Adrenal gland (tissue), 19 donors: ENCODE results near the gene RBFOX1. TPM values are rescaled to one million over a fixed set of nuclear protein-coding genes. Genes with fewer than 3 reads are reported as not detected.

Experiments used
- DNase-seq, 7 donors: peaks; one replicate each; pipeline ENCODE4 v3.0.0-alpha.2; 2019 to 2020
- H3K27ac ChIP-seq, 5 donors: fragments of 200-600 bp; sonication (generic) in 4 of 5; 1 replicate in 3 of 5; 2 replicates in 2 of 5; pipeline versions ENCODE4 v1.5.1 to v1.8.0; 2016 to 2020; ENCODE audit warnings: mild to moderate bottlenecking in 1 of 5
- H3K27me3 ChIP-seq: fragments of 200-600 bp; 2 replicates; pipeline ENCODE4 v1.8.0; 2021
- H3K36me3 ChIP-seq, 2 donors: fragments of 200-600 bp; replicated peaks in 1 of 2; 1 replicate in 1 of 2; 2 replicates in 1 of 2; pipeline versions ENCODE4 v1.5.1 to v1.8.0; 2018 to 2022
- H3K4me1 ChIP-seq, 2 donors: fragments of 200-600 bp; replicated peaks in 1 of 2; 1 replicate in 1 of 2; 2 replicates in 1 of 2; pipeline versions ENCODE4 v1.5.1 to v1.8.0; 2018 to 2021
- H3K4me3 ChIP-seq, 4 donors: fragments of 200-600 bp; sonication (generic) in 3 of 4; one replicate each; pipeline ENCODE4 v1.5.1; 2016 to 2018
- H3K9me3 ChIP-seq, 3 donors: fragments of 200-600 bp; sonication (generic) in 1 of 3; replicated peaks in 1 of 3; 1 replicate in 2 of 3; 2 replicates in 1 of 3; pipeline versions ENCODE4 v1.5.1 to v1.8.0; 2016 to 2021
- POLR2A ChIP-seq, 2 donors: fragments of 450-650 bp; IDR thresholded peaks; one replicate each; pipeline ENCODE4 v1.6.1; 2017; ENCODE audit warnings: antibody characterized with exemption in 2 of 2, mild to moderate bottlenecking in 2 of 2, moderate library complexity in 1 of 2
- WGBS, 4 donors: extraction: QIAGEN DNeasy Blood & Tissue Kit in 2 of 4; methylation state at CpG; one replicate each; pipeline versions ENCODE4 v1.1.5 to v1.1.7; 2013 to 2017; 5-methylcytosine and 5-hydroxymethylcytosine counted together
- intact Hi-C, 2 donors: fragments of 100-400 bp; cut with DNase I; formaldehyde crosslinking; loops; one replicate each; pipeline versions ENCODE4 v1.14.1 to v1.15.0; 2022 to 2023
- long read RNA-seq, 10 donors: library from polyadenylated mRNA in 3 of 10; unstranded in 2 of 10; stranded (forward) in 1 of 10; transcript quantifications; one replicate each; pipeline ENCODE4 v2.0.0 and lab custom pipeline, GENCODE V29; 2021 to 2026
- polyA plus RNA-seq, 3 donors: library from polyadenylated mRNA; stranded (reverse); fragments of 200-250 nt in 2 of 3; fragments of 350-450 nt in 1 of 3; fragmentation: Illumina TruSeq in 1 of 3; extraction: RNeasy Lipid Tissue Mini Kit (QIAGEN cat#74804) in 1 of 3; gene quantifications; one replicate each; pipeline ENCODE4 v1.2.3, GENCODE V29; 2013 to 2014
- total RNA-seq, 9 donors: library from RNA; depleted of rRNA in 4 of 9; stranded (reverse); fragments of >200 nt in 4 of 9; fragments of 120-200 nt in 1 of 9; fragmentation: NEBNext Ultra II Directional in 1 of 9; extraction: Animal tissue kit (Norgen Biotek cat#: 25700) in 1 of 9; gene quantifications; one replicate each; pipeline versions ENCODE4 v1.1.0 to v1.2.4, GENCODE V29; 2013 to 2023
- TF ChIP-seq, protein P1 (sequence below), 6 experiments: fragments of 450-650 bp in 4 of 6; fragments of 200-600 bp in 2 of 6; sonication (generic) in 1 of 6; IDR thresholded peaks; 1 replicate in 5 of 6; 2 replicates in 1 of 6; pipeline versions ENCODE4 v1.5.1 to v1.8.0; 2016 to 2021; ENCODE audit warnings: antibody characterized with exemption in 6 of 6, mild to moderate bottlenecking in 2 of 6, moderate library complexity in 1 of 6
- donor health status: healthy with polysubstance abuse.
- donor health status: Bipolar disorder and iron deficiency.
- donor health status: DM: yes; HTN: yes; CAD: no.
- donor health status: DM: no; HTN: no; CAD: no.
- donor health status: DM: no; HTN: no; CAD: no.
- donor health status: DM: yes; HTN: yes; CAD: no.

RBFOX1 gene
- total RNA-seq = 1 to 10 TPM in 3 of 9 donors, under 1 TPM in 2, not detected in 4; 0.19 to 6.3 (median 1.4) TPM
- polyA plus RNA-seq = under 1 TPM; 0.27 to 0.64 (median 0.53) TPM
- long read RNA-seq, donor 1 = 0 reads
- long read RNA-seq, donor 2 = 0 reads
- long read RNA-seq, donor 3 = 0 reads
- long read RNA-seq, donor 4, partial matches to known transcripts = 0 of 1 reads
- long read RNA-seq, donor 4, other reads (novel, unspliced or antisense) = 1 of 1 reads
- long read RNA-seq, donor 5 = 0 reads
- long read RNA-seq, donor 6 = 0 reads
- long read RNA-seq, donor 7 = 0 reads
- long read RNA-seq, donor 8 = 0 reads
- long read RNA-seq, donor 9 = 0 reads
- long read RNA-seq, donor 10 = 0 reads

DNA sequence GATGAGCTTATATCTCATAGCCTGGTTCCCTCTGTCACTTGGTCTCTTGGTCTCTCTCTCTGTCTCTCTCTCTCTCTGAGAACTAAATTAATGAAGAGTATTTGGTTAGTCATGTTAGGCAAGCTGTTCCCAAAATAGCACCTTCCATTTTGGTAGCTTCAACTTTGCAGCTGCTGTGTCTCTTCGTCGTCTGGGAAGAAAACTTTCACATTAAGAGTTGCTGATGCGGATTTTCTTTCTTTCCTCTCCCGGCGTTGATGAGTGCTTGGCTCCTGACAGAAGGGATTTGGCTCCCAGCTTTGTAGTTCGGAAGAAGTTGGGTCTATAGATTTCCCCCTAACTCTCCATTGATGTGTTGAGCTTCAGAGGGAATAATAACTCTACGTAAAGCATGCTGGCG, at the start of gene RBFOX1:
Gene RBFOX1, plus strand, starts transcription at position 235 of the 400 bp plus-strand sequence.
- Histone ChIP-seq H3K9me3 (no peaks in the 10 kb centered on the region), H3K36me3 (no peaks in the 10 kb centered on the region), H3K27ac (no peak within 1 kb of the TSS), H3K27me3 (no peaks in the 10 kb centered on the region), H3K4me3 (no peak within 1 kb of the TSS), H3K4me1 (no peaks in the 10 kb centered on the region)
- intact Hi-C loops = no loop called here
- DNase-seq = no peak
- TF ChIP-seq, protein P1, sequence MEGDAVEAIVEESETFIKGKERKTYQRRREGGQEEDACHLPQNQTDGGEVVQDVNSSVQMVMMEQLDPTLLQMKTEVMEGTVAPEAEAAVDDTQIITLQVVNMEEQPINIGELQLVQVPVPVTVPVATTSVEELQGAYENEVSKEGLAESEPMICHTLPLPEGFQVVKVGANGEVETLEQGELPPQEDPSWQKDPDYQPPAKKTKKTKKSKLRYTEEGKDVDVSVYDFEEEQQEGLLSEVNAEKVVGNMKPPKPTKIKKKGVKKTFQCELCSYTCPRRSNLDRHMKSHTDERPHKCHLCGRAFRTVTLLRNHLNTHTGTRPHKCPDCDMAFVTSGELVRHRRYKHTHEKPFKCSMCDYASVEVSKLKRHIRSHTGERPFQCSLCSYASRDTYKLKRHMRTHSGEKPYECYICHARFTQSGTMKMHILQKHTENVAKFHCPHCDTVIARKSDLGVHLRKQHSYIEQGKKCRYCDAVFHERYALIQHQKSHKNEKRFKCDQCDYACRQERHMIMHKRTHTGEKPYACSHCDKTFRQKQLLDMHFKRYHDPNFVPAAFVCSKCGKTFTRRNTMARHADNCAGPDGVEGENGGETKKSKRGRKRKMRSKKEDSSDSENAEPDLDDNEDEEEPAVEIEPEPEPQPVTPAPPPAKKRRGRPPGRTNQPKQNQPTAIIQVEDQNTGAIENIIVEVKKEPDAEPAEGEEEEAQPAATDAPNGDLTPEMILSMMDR (IDR thresholded peaks at IDR 0.05) = no peak
- TF ChIP-seq POLR2A (IDR thresholded peaks at IDR 0.05) = no peak
- WGBS, 4 donors = 73 to 82% (median 78%) methylated on average over 8 of the region's 8 CpGs

DNA sequence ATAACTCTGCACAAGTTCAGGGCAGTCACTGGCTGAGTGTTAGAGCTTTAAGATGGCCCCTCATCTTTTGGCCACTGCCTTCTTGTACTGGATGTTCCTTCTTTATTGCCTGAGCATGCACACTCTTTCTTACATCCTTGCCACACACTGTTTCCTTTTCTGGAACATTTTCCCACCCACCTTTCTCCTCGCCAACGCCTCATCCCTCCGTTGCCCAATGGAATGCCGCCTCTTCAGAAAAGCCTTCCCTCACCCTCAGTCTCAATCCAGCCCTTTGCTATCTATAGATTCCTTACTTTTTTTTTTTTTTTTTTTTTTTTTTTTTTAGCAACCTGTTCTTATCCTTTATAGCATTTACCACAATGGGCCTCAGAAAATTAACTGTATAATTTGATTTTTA, 47.9 kb upstream of the RBFOX1 start:
- intact Hi-C loops = no loop called here

DNA sequence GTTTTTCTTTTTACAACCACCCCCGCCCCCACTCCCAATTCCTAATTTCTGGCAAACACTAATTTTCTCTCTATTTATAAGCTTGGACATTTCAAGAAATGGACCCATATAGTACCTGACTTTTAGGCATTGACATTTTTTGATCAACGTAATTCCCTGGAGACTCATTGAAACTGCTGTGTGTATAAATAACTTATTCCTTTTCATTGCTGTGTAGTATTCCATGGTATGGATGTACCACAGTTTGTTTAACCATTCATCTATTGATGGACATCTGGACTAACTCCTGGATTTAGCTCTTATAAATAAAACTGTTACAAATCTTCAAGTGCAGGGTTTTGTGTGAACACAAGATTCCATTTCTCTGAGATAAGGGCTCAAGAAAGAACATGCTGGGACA, 47.1 kb upstream of the RBFOX1 start:
- intact Hi-C loops = no loop called here
- no peaks in the 10 kb centered on the region for H3K9me3 ChIP-seq
- no peaks in the 10 kb centered on the region for H3K4me1 ChIP-seq
- DNase-seq = no peak
- no peaks in the 10 kb centered on the region for H3K36me3 ChIP-seq
- H3K27ac ChIP-seq = no peak overlapping the region
- WGBS, 4 donors = 74 to 86% (median 83%) methylated on average over 2 of the region's 2 CpGs
- H3K27me3 ChIP-seq = no peaks in the 10 kb centered on the region
- TF ChIP-seq, protein P1 (IDR thresholded peaks at IDR 0.05) = no peak
- no peak for TF ChIP-seq POLR2A (IDR thresholded peaks at IDR 0.05)
- H3K4me3 ChIP-seq = no peak overlapping the region

More for the DNA sequence above, 47.9 kb upstream of the RBFOX1 start:
- TF ChIP-seq, protein P1 (IDR thresholded peaks at IDR 0.05) = no peak
- TF ChIP-seq POLR2A (IDR thresholded peaks at IDR 0.05) = no peak
- no peak for DNase-seq
- no peak overlapping the region for H3K27ac ChIP-seq
- no peaks in the 10 kb centered on the region for H3K4me1 ChIP-seq
- H3K27me3 ChIP-seq = no peaks in the 10 kb centered on the region
- H3K36me3 ChIP-seq = no peaks in the 10 kb centered on the region
- H3K9me3 ChIP-seq = no peaks in the 10 kb centered on the region
- H3K4me3 ChIP-seq = no peak overlapping the region
- WGBS, 4 donors = 83 to 93% (median 88%) methylated on average over 4 of the region's 4 CpGs

DNA sequence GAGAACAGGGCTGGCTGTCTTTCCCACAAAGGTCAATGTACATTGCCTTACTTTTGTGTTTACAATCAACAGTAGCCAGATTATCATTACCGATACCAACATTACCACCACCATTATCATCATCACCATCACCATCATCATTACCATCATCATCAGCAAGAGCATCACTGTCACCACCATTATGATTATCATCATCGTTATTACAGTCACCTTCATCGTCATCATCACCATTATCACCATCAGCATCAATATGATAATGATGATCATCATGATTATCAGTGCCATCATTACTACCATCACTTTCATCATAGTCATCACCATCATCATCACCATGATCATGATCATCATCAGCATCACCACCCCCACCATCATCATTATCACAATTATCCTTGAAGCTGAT, 43.3 kb upstream of the RBFOX1 start:
- TF ChIP-seq, protein P1 (IDR thresholded peaks at IDR 0.05) = no peak
- TF ChIP-seq POLR2A (IDR thresholded peaks at IDR 0.05) = no peak
- Histone ChIP-seq H3K4me3 (no peak overlapping the region), H3K4me1 (no peaks in the 10 kb centered on the region), H3K9me3 (no peaks in the 10 kb centered on the region), H3K27me3 (no peaks in the 10 kb centered on the region), H3K36me3 (no peaks in the 10 kb centered on the region), H3K27ac (no peak overlapping the region)
- intact Hi-C loops = no loop called here
- DNase-seq = no peak
- WGBS, 4 donors = 89 to 94% (median 91%) methylated on average over 3 of the region's 3 CpGs
